Measurements from ENCODE around the gene DTNB. TPM values are rescaled to one million over a fixed set of nuclear protein-coding genes. Genes with fewer than 3 reads are reported as not detected.

DTNB gene
- total and polyA plus RNA-seq, 7 donors: 2.4 to 7.8 (median 4.8) TPM

- Histone ChIP-seq H3K27ac (no peak overlapping the region), H3K4me3 (no peak overlapping the region), H3K36me3 (no peaks in the 10 kb centered on the region), H3K4me1 (peaks cover 0 to 12% (median 5%) of the 10 kb centered on the region in 4 donors), H3K27me3 (no peaks in the 10 kb centered on the region), H3K9me3 (no peaks in the 10 kb centered on the region)
- no peak for TF ChIP-seq POLR2AphosphoS5 (IDR thresholded peaks at IDR 0.05)
- TF ChIP-seq CTCF (IDR thresholded peaks at IDR 0.05): no peak
- TF ChIP-seq EP300 (IDR thresholded peaks at IDR 0.05): no peak
- TF ChIP-seq POLR2A (IDR thresholded peaks at IDR 0.05): no peak
- intact Hi-C loops (cut with DNase I): no loop called here
- 20 to 58% methylated on average over 3 of the region's 3 CpGs for WGBS, 2 donors
- no peak for DNase-seq
Observed at GRCh38 chr2:25512707-25513106, 160.7 kb downstream of the DTNB start.

GRCh38 chr2:25506226-25506625 lies 167.2 kb downstream of the DTNB start:
- no peak overlapping the region for H3K4me3 ChIP-seq
- DNase-seq: no peak
- TF ChIP-seq POLR2A (IDR thresholded peaks at IDR 0.05): no peak
- TF ChIP-seq EP300 (IDR thresholded peaks at IDR 0.05): no peak
- TF ChIP-seq POLR2AphosphoS5 (IDR thresholded peaks at IDR 0.05): no peak
- TF ChIP-seq CTCF (IDR thresholded peaks at IDR 0.05): no peak
- H3K27ac ChIP-seq: no peak overlapping the region
- intact Hi-C loops (cut with DNase I): no loop called here
- 93 to 98% methylated on average over 3 of the region's 3 CpGs for WGBS, 2 donors
- H3K4me1 ChIP-seq: no peaks in the 10 kb centered on the region
- H3K9me3 ChIP-seq: no peaks in the 10 kb centered on the region
- no peaks in the 10 kb centered on the region for H3K27me3 ChIP-seq
- no peaks in the 10 kb centered on the region for H3K36me3 ChIP-seq

GRCh38 chr2:25505622-25506021 lies 167.8 kb downstream of the DTNB start:
- WGBS, 2 donors: 96 to 97% methylated on average over 2 of the region's 2 CpGs
- Histone ChIP-seq H3K27me3 (no peaks in the 10 kb centered on the region), H3K4me3 (no peak overlapping the region), H3K4me1 (no peaks in the 10 kb centered on the region), H3K27ac (no peak overlapping the region), H3K36me3 (no peaks in the 10 kb centered on the region), H3K9me3 (no peaks in the 10 kb centered on the region)
- DNase-seq: no peak
- TF ChIP-seq CTCF (IDR thresholded peaks at IDR 0.05): no peak
- TF ChIP-seq POLR2AphosphoS5 (IDR thresholded peaks at IDR 0.05): no peak
- no peak for TF ChIP-seq POLR2A (IDR thresholded peaks at IDR 0.05)
- no peak for TF ChIP-seq EP300 (IDR thresholded peaks at IDR 0.05)
- intact Hi-C loops (cut with DNase I): no loop called here

GRCh38 chr2:25505182-25505581 lies 168.2 kb downstream of the DTNB start:
- DNase-seq: no peak
- H3K27ac ChIP-seq: no peak overlapping the region
- H3K27me3 ChIP-seq: no peaks in the 10 kb centered on the region
- intact Hi-C loops (cut with DNase I): no loop called here
- 92 to 93% methylated on average over 3 of the region's 3 CpGs for WGBS, 2 donors
- H3K36me3 ChIP-seq: no peaks in the 10 kb centered on the region
- no peak overlapping the region for H3K4me3 ChIP-seq
- no peak for TF ChIP-seq CTCF (IDR thresholded peaks at IDR 0.05)
- TF ChIP-seq POLR2AphosphoS5 (IDR thresholded peaks at IDR 0.05): no peak
- TF ChIP-seq EP300 (IDR thresholded peaks at IDR 0.05): no peak
- TF ChIP-seq POLR2A (IDR thresholded peaks at IDR 0.05): no peak
- H3K9me3 ChIP-seq: no peaks in the 10 kb centered on the region
- H3K4me1 ChIP-seq: no peaks in the 10 kb centered on the region

- intact Hi-C loops (cut with DNase I): no loop called here
- Histone ChIP-seq H3K36me3 (no peaks in the 10 kb centered on the region), H3K27ac (no peak overlapping the region), H3K9me3 (no peaks in the 10 kb centered on the region), H3K4me1 (no peaks in the 10 kb centered on the region), H3K27me3 (no peaks in the 10 kb centered on the region), H3K4me3 (no peak overlapping the region)
- 93 to 98% methylated on average over 2 of the region's 2 CpGs for WGBS, 2 donors
- no peak for DNase-seq
- TF ChIP-seq CTCF (IDR thresholded peaks at IDR 0.05) (no peak), POLR2AphosphoS5 (IDR thresholded peaks at IDR 0.05) (no peak), POLR2A (IDR thresholded peaks at IDR 0.05) (no peak), EP300 (IDR thresholded peaks at IDR 0.05) (no peak)
Observed at GRCh38 chr2:25504266-25504665, 169.1 kb downstream of the DTNB start.
